Trophoblast cell (in vitro differentiated cells and primary cell): Measurements from ENCODE around the gene GJB2.

ENCODE experiments used
- DNase-seq, 2 donors: peaks; one replicate each; pipeline ENCODE4 v3.0.0-alpha.2; 2016
- H2AFZ ChIP-seq: 2 replicates; pipeline ENCODE4 v1.6.1; 2013; ENCODE audit warnings: low read length, moderate library complexity, mild to moderate bottlenecking; ENCODE audit not compliant: insufficient read depth, poor library complexity
- H2AK5ac ChIP-seq: 2 replicates; pipeline ENCODE4 v1.6.1; 2013; ENCODE audit warnings: mild to moderate bottlenecking, low read length
- H2BK120ac ChIP-seq: 2 replicates; pipeline ENCODE4 v1.6.1; 2013; ENCODE audit warnings: low read length, mild to moderate bottlenecking, moderate library complexity; ENCODE audit not compliant: insufficient read depth, poor library complexity
- H2BK12ac ChIP-seq: 2 replicates; pipeline ENCODE4 v1.6.1; 2013; ENCODE audit warnings: mild to moderate bottlenecking, low read length, moderate library complexity
- H2BK5ac ChIP-seq: 2 replicates; pipeline ENCODE4 v1.6.1; 2013; ENCODE audit warnings: low read length, low read depth, moderate library complexity, mild to moderate bottlenecking; ENCODE audit not compliant: poor library complexity
- H3K14ac ChIP-seq: 2 replicates; pipeline ENCODE4 v1.6.1; 2013; ENCODE audit warnings: mild to moderate bottlenecking, low read length
- H3K18ac ChIP-seq: 2 replicates; pipeline ENCODE4 v1.6.1; 2013; ENCODE audit warnings: mild to moderate bottlenecking, low read length
- H3K23ac ChIP-seq: 2 replicates; pipeline ENCODE4 v1.6.1; 2013; ENCODE audit warnings: low read length
- H3K27ac ChIP-seq: 2 replicates; pipeline ENCODE4 v1.5.1; 2013; ENCODE audit warnings: low read depth, mild to moderate bottlenecking, inconsistent platforms, low read length, moderate library complexity
- H3K27me3 ChIP-seq: 2 replicates; pipeline ENCODE4 v1.6.1; 2013; ENCODE audit warnings: inconsistent platforms, mild to moderate bottlenecking, low read length, moderate library complexity; ENCODE audit not compliant: insufficient read depth
- H3K36me3 ChIP-seq, 2 experiments: 1 replicate in 1 of 2; 2 replicates in 1 of 2; pipeline ENCODE4 v1.6.1; 2013; ENCODE audit warnings: low read length in 2 of 2, mild to moderate bottlenecking in 2 of 2, moderate library complexity in 1 of 2; ENCODE audit not compliant: insufficient read depth in 2 of 2, control insufficient read depth in 1 of 2
- H3K4ac ChIP-seq: 2 replicates; pipeline ENCODE4 v1.6.1; 2013; ENCODE audit warnings: low read depth, mild to moderate bottlenecking, low read length, moderate library complexity
- H3K4me1 ChIP-seq, 2 experiments: 1 replicate in 1 of 2; 2 replicates in 1 of 2; pipeline ENCODE4 v1.6.1; 2013; ENCODE audit warnings: low read length in 2 of 2, mild to moderate bottlenecking in 2 of 2, moderate library complexity in 1 of 2; ENCODE audit not compliant: insufficient read depth in 2 of 2, control insufficient read depth in 1 of 2
- H3K4me2 ChIP-seq: 2 replicates; pipeline ENCODE4 v1.6.1; 2013; ENCODE audit warnings: inconsistent platforms, mild to moderate bottlenecking, low read length, moderate library complexity
- H3K4me3 ChIP-seq: 2 replicates; pipeline ENCODE4 v1.5.1; 2013; ENCODE audit warnings: mild to moderate bottlenecking, low read depth, low read length, inconsistent platforms
- H3K79me1 ChIP-seq: one replicate; pipeline ENCODE4 v1.6.1; 2013; ENCODE audit warnings: low read length
- H3K79me2 ChIP-seq: 2 replicates; pipeline ENCODE4 v1.6.1; 2013; ENCODE audit warnings: low read length, mild to moderate bottlenecking; ENCODE audit not compliant: control insufficient read depth, insufficient read depth, poor library complexity
- H3K9ac ChIP-seq: 2 replicates; pipeline ENCODE4 v1.6.1; 2013; ENCODE audit warnings: mild to moderate bottlenecking, low read length
- H3K9me3 ChIP-seq: 2 replicates; pipeline ENCODE4 v1.6.1; 2013; ENCODE audit warnings: low read depth, mild to moderate bottlenecking, control low read depth, inconsistent platforms, low read length; ENCODE audit not compliant: insufficient read depth
- H4K12ac ChIP-seq: 2 replicates; pipeline ENCODE4 v1.6.1; 2013; ENCODE audit warnings: low read depth, mild to moderate bottlenecking, low read length, moderate library complexity
- H4K8ac ChIP-seq: 2 replicates; pipeline ENCODE4 v1.6.1; 2013; ENCODE audit warnings: low read depth, mild to moderate bottlenecking, low read length, moderate library complexity
- H4K91ac ChIP-seq: one replicate; pipeline ENCODE4 v1.6.1; 2013; ENCODE audit warnings: low read depth, mild to moderate bottlenecking, low read length, moderate library complexity
- WGBS: extraction: QIAGEN DNeasy Blood & Tissue Kit; methylation state at CpG from one replicate; pipeline ENCODE4 v1.1.7; 2013; ENCODE audit warnings: missing lambda C conversion rate; ENCODE audit not compliant: insufficient read length, insufficient coverage; ENCODE audit errors: extremely low coverage; 5-methylcytosine and 5-hydroxymethylcytosine counted together

The GJB2 gene

GRCh38 chr13:20175406-20175794, 17.3 kb downstream of the GJB2 start:
- no peak overlapping the region for H2AK5ac ChIP-seq
- no peak overlapping the region for H2BK5ac ChIP-seq
- H3K4me3 ChIP-seq = no peak overlapping the region
- H3K27me3 ChIP-seq = no peaks in the 10 kb centered on the region
- no peaks in the 10 kb centered on the region for H3K9me3 ChIP-seq
- H3K9ac ChIP-seq = no peak overlapping the region
- no peaks in the 10 kb centered on the region for H3K79me1 ChIP-seq
- no peak overlapping the region for H3K4me2 ChIP-seq
- H3K18ac ChIP-seq = no peak overlapping the region
- H4K8ac ChIP-seq = no peak overlapping the region
- peaks cover 6 to 8% of the 10 kb centered on the region in 2 experiments for H3K4me1 ChIP-seq
- no peak overlapping the region for H2AFZ ChIP-seq
- H2BK120ac ChIP-seq = no peak overlapping the region
- no peak overlapping the region for H4K91ac ChIP-seq
- no peaks in the 10 kb centered on the region for H3K79me2 ChIP-seq
- no peak overlapping the region for H2BK12ac ChIP-seq
- no CpG with 5 or more reads among the region's 3 CpGs for WGBS
- H3K14ac ChIP-seq = no peak overlapping the region
- DNase-seq = no peak
- H3K27ac ChIP-seq = no peak overlapping the region
- peaks cover 0 to 1% of the 10 kb centered on the region in 2 experiments for H3K36me3 ChIP-seq
- no peak overlapping the region for H3K23ac ChIP-seq
- no peak overlapping the region for H3K4ac ChIP-seq
- no peak overlapping the region for H4K12ac ChIP-seq

- H3K14ac ChIP-seq = no peak overlapping the region
- H3K79me1 ChIP-seq = no peaks in the 10 kb centered on the region
- H4K8ac ChIP-seq = no peak overlapping the region
- WGBS = no CpG with 5 or more reads among the region's 22 CpGs
- H3K4ac ChIP-seq = no peak overlapping the region
- H2AK5ac ChIP-seq = no peak overlapping the region
- H3K9ac ChIP-seq = no peak overlapping the region
- H3K27me3 ChIP-seq = no peaks in the 10 kb centered on the region
- no peak overlapping the region for H2BK5ac ChIP-seq
- H3K23ac ChIP-seq = no peak overlapping the region
- H3K79me2 ChIP-seq = no peaks in the 10 kb centered on the region
- H3K36me3 ChIP-seq = peaks cover 0 to 1% of the 10 kb centered on the region in 2 experiments
- no peak overlapping the region for H3K4me2 ChIP-seq
- H3K4me3 ChIP-seq = no peak overlapping the region
- no peak overlapping the region for H4K91ac ChIP-seq
- H4K12ac ChIP-seq = no peak overlapping the region
- no peak overlapping the region for H2AFZ ChIP-seq
- no peaks in the 10 kb centered on the region for H3K9me3 ChIP-seq
- no peak overlapping the region for H3K18ac ChIP-seq
- peak; percentile 96 to 97 for DNase-seq
- no peak overlapping the region for H2BK120ac ChIP-seq
- no peak overlapping the region for H2BK12ac ChIP-seq
- H3K27ac ChIP-seq = no peak overlapping the region
- H3K4me1 ChIP-seq = peaks cover 6 to 8% of the 10 kb centered on the region in 2 experiments
Observed at GRCh38 chr13:20174656-20175405, 17.9 kb downstream of the GJB2 start.

- no peak overlapping the region for H3K4me3 ChIP-seq
- WGBS = no CpG with 5 or more reads among the region's 8 CpGs
- no peak for DNase-seq
Observed at GRCh38 chr13:20173116-20173746, 19.5 kb downstream of the GJB2 start.

GRCh38 chr13:20171364-20171763, 21.4 kb downstream of the GJB2 start:
- no peak overlapping the region for H3K4ac ChIP-seq
- no peaks in the 10 kb centered on the region for H3K9me3 ChIP-seq
- H2AFZ ChIP-seq = no peak overlapping the region
- no peak overlapping the region for H3K14ac ChIP-seq
- H3K23ac ChIP-seq = no peak overlapping the region
- no peaks in the 10 kb centered on the region for H3K27me3 ChIP-seq
- H3K18ac ChIP-seq = no peak overlapping the region
- DNase-seq = no peak
- H2BK5ac ChIP-seq = no peak overlapping the region
- H3K27ac ChIP-seq = no peak overlapping the region
- H3K4me3 ChIP-seq = no peak overlapping the region
- no peak overlapping the region for H2BK120ac ChIP-seq
- H3K4me1 ChIP-seq = peaks cover 6 to 8% of the 10 kb centered on the region in 2 experiments
- H3K9ac ChIP-seq = no peak overlapping the region
- WGBS = no CpG with 5 or more reads among the region's 1 CpG
- no peaks in the 10 kb centered on the region for H3K79me1 ChIP-seq
- H2BK12ac ChIP-seq = no peak overlapping the region
- no peak overlapping the region for H2AK5ac ChIP-seq
- H4K91ac ChIP-seq = no peak overlapping the region
- no peak overlapping the region for H3K4me2 ChIP-seq
- no peaks in the 10 kb centered on the region for H3K36me3 ChIP-seq
- no peaks in the 10 kb centered on the region for H3K79me2 ChIP-seq
- H4K12ac ChIP-seq = no peak overlapping the region
- no peak overlapping the region for H4K8ac ChIP-seq

More at GRCh38 chr13:20173116-20173746, 19.5 kb downstream of the GJB2 start:
- Histone ChIP-seq H2AK5ac (no peak overlapping the region), H3K36me3 (peaks cover 0 to 1% of the 10 kb centered on the region in 2 experiments), H4K8ac (no peak overlapping the region), H2BK12ac (no peak overlapping the region), H3K18ac (no peak overlapping the region), H3K4me1 (peaks cover 6 to 8% of the 10 kb centered on the region in 2 experiments), H3K27ac (no peak overlapping the region), H4K12ac (no peak overlapping the region), H4K91ac (no peak overlapping the region), H3K4ac (no peak overlapping the region), H2BK120ac (no peak overlapping the region), H3K79me2 (no peaks in the 10 kb centered on the region), H3K23ac (no peak overlapping the region), H2BK5ac (no peak overlapping the region), H3K14ac (no peak overlapping the region), H3K79me1 (no peaks in the 10 kb centered on the region), H2AFZ (no peak overlapping the region), H3K4me2 (no peak overlapping the region), H3K27me3 (no peaks in the 10 kb centered on the region), H3K9me3 (no peaks in the 10 kb centered on the region), H3K9ac (no peak overlapping the region)
